NCI-H146 treated with DMSO at 0.1 percent for 48 hours (cell line): ENCODE data around the gene AHCYL2.
A peak's percentile ranks its signal among the peaks of the same experiment; 100 is the strongest.
"Not testable (repeated sequence)": the region's sequence is repeated elsewhere in the genome, so short reads cannot be mapped to it uniquely, and the experiment has no call there.

ENCODE experiments used
- DNase-seq: peaks from one replicate; lab custom pipeline; 2025; ENCODE audit not compliant: unreplicated experiment; lab: John Stamatoyannopoulos, UW

AHCYL2 gene

DNA sequence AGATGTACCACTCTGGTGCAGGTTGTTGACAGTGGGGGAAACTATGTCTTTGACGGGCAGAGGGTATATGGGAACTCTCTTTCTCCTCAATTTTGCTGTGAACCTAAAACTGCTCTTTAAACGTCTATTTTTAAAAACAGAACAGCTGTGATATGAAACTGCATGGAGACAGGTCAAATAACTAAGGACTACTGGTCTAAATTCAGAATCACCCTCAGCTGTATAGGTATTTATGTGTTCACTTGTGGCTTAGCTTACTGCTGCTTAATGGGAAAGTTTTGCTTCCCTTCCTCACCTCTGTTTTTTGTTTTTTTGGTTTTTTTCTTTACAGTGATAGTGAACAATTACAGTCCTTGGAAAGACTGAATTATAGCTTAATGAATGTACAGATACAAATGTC lies 122.5 kb downstream of the AHCYL2 start:
- DNase-seq = no peak

- DNase-seq = no peak
These were observed 123.4 kb downstream of the AHCYL2 start for GRCh38 chr7:129348023-129348740.

DNA sequence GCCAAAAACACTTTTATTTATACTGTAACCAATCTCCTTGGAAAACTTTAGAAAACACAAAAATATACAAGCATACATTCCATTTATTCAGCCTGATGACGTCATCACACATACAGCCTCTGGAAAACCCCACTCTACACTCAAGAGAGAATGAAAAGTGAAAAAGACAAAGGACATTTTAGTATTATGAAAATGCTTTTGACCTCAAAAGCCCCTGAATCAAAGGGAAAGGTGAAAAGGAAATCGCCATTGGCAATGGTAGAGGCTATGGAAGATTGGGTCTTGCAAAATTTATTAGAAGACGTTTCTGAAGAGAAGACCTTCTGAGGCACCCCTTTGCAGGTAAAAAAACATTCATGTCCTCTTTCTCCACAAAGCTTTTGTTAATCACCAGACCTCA lies 126.5 kb downstream of the AHCYL2 start:
- no peak for DNase-seq

GRCh38 chr7:129353104-129353503 lies 128.3 kb downstream of the AHCYL2 start:
- DNase-seq = not testable (repeated sequence)

DNA sequence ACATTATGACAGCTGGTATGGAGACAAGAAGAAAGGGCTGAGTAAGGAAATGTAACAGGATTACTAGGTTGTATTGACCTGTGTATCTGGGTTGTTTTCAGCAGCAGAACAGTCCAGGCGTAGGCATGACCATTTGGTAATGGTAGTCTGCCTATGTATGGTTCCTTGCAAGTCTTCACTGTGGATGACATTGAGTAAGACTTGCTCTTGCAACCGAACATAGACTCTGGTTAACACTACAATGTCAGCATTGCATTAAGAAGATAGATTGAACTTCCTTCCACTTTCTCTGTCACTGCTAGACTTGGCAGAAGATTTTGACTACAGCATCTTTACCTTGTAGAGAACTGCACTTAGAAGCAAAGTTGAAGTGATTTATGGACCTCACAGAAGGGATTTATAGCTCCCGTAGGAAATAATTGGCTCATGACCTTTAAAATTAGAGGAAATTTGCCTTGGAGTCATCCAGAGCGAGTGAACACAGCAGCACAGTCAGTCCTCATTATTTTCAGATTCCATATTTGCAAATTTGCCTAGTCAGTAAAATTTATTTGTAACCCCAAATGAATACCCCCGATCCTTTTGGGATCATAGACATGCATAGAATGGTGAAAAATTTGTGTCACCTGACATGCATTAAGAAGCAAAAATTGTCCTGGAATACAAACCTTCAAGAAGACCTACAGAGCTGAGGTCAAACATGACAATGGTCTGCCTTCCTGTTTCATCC lies 129.8 kb downstream of the AHCYL2 start:
- no peak for DNase-seq

GRCh38 chr7:129356176-129356575 lies 131.3 kb downstream of the AHCYL2 start:
- DNase-seq = no peak

DNA sequence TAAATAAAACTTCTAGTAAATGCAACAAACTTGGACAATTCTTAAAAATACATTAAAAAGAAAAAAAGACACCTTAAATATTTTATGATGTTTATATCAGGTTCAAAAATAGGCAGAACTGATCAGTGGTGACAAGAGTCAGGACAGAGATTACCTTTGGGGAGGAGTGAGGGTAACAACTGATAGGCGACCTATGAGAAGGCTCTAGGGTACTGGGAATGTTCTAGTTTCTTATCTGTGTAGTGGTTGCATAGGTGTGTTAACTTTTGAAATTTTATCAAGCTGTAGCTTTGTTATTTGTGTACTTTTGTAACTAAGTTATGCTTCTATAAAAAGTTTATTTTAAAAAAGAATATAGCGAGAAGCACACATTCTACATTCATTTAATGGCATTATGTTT lies 134.3 kb downstream of the AHCYL2 start:
- no peak for DNase-seq

GRCh38 chr7:129359638-129360037 lies 134.8 kb downstream of the AHCYL2 start:
- no peak for DNase-seq

GRCh38 chr7:129361771-129362170 lies 136.9 kb downstream of the AHCYL2 start:
- no peak for DNase-seq

GRCh38 chr7:129362496-129362895 lies 137.7 kb downstream of the AHCYL2 start:
- no peak for DNase-seq

GRCh38 chr7:129367349-129367699 lies 142.5 kb downstream of the AHCYL2 start:
- DNase-seq = no peak

GRCh38 chr7:129367700-129368388 lies 143.0 kb downstream of the AHCYL2 start:
- peak; percentile 30 for DNase-seq

DNA sequence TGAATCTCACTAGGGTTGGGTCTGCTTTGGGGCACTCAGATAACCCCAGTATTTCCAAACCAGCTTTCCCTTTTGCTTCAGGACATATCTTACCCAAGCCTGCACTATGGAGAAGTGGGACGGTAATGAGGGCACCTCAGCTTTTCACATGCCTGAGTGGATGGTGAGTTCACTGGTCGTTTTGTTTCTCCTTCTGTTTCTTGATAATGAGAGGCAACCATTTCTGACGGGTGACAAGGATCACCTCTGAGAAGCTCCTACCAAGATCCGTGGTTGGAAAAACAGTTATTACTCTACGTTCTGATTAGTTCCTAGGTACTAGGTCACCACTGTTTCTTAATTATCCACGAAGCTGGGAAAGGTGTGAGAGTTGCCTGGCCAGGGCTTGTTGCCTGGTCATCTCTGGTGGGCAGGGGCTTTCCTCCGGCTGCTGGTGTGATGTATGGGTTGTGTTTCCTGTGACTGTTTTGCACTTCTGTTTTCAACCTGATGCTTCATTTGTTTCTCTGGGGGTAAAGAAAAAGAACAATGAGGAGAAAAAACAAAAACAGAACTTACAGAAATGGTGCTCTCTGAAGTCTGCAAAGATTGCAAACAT lies 143.7 kb downstream of the AHCYL2 start:
- no peak for DNase-seq

- DNase-seq = not testable (repeated sequence)
These were observed 144.6 kb downstream of the AHCYL2 start for GRCh38 chr7:129369447-129369846.

DNA sequence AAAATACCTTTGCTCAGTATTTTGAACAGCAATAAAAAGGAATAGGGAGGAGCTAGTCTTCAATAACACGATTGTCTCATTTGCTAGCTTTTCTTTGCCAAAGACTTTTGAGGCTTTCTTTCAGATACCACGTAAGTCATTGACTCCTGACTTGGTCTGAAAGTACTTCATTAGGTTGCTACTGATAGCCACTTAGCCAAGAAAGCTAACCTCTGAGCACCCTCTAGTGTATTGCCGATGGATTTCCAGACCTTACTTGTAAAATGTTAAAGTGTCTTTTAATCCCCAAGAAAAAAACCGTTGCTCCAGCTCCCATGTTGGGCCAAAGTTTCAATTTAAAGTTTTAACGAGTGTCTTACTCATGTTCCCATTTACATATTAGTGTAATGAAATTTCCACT lies 146.0 kb downstream of the AHCYL2 start:
- DNase-seq = no peak

DNA sequence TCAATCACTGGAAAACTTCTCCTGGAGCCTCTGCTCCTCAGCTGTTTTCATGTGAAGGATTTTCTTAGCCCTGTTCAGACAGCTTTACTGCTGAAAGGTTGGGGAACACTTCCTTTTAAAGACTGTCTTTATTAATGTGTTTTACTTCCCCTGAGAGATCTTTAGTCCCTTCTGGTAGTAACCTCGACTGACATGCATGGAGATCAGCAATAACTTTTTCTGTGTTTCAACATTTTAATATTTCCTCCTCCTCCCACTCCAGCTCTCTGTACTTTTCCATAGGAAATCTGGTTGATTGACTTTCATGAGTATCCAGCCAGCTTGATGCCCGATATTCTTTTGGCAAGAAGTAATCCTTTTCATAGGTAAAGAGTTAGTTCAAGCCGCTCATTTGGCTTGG lies 146.7 kb downstream of the AHCYL2 start:
- DNase-seq = no peak

GRCh38 chr7:129373651-129374428 lies 149.0 kb downstream of the AHCYL2 start:
- DNase-seq = no peak

DNA sequence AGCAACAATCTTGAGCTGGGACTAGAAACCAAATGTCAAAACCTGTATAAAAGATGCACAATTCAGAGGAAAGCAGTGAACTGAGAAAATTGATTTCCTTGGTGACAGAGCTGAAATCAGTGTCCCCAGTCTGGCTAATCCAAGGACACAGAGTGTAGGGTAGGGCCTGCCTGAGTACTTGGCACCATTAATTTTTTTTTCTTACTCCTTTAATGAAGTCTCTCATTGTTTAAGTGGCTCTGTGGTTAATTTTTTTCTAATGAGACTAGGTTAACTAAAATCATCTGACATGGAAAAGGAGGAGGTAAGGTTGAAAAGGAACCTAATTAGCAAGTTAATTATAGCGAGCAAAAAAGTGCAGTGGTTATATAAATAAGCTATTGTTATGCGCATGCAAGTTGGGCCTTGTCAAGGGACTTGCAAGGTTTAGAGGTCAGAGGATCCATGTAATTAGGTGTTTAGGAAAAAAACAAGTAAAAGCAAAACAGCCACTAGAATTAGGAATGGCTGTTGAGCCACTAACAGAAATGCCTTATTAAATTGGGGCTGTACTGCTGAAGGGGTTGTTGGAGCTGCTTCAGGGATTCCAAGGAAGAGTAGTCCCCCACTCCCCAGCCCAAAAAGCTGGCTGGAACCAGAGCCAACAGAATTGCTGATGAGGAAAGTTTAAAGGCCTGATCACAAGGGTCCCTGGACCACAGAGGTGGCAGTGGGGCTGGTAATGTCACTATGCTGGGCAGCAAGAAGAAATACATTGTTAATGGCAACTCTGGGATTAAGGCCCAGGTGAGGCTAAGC lies 150.5 kb downstream of the AHCYL2 start:
- DNase-seq = no peak

GRCh38 chr7:129376076-129376777 lies 151.4 kb downstream of the AHCYL2 start:
- DNase-seq = no peak
